Activated CD4-positive, alpha-beta T cell treated with anti-CD3 and anti-CD28 coated beads for 36 hours (primary cell): ENCODE data around the gene MAD2L2. TPM values are rescaled to one million over a fixed set of nuclear protein-coding genes. Genes with fewer than 3 reads are reported as not detected.

Experiments used
- ATAC-seq: fragments of 200-7000 bp; cut with Tn5 transposase; one replicate; pipeline ENCODE4 v1.10.0; 2021; ENCODE audit warnings: mild to moderate bottlenecking, moderate library complexity
- CTCF ChIA-PET: fragments of 350-600 bp; sonication (Branson Sonifier 250); formaldehyde crosslinking; loops from one replicate; lab custom pipeline; 2021; ENCODE audit warnings: antibody characterized with exemption; lab: Charles Lee
- POLR2A ChIA-PET: fragments of 350-600 bp; sonication (Branson Sonifier 250); formaldehyde crosslinking; loops from one replicate; lab custom pipeline; 2021; ENCODE audit warnings: antibody characterized with exemption, inconsistent platforms; lab: Charles Lee
- DNase-seq: peaks from one replicate; pipeline ENCODE4 v3.0.0-alpha.2; 2020
- H3K27ac Mint-ChIP-seq: one replicate; pipeline ENCODE4 v1.8.0; 2021; ENCODE audit warnings: mixed read lengths
- H3K27me3 Mint-ChIP-seq: one replicate; pipeline ENCODE4 v1.8.0; 2021; ENCODE audit warnings: mixed read lengths
- H3K36me3 Mint-ChIP-seq: one replicate; pipeline ENCODE4 v1.8.0; 2021; ENCODE audit warnings: low read depth, mixed read lengths
- H3K4me1 Mint-ChIP-seq: one replicate; pipeline ENCODE4 v1.8.0; 2021; ENCODE audit warnings: mixed read lengths
- H3K4me3 Mint-ChIP-seq: one replicate; pipeline ENCODE4 v1.8.0; 2021; ENCODE audit warnings: mild to moderate bottlenecking, moderate library complexity, mixed read lengths
- H3K9me3 Mint-ChIP-seq: one replicate; pipeline ENCODE4 v1.8.0; 2021; ENCODE audit warnings: low read depth, mixed read lengths
- intact Hi-C, 2 experiments: fragments of 100-400 bp; cut with DNase I in 1 of 2; cut with micrococcal nuclease in 1 of 2; formaldehyde crosslinking; loops; one replicate each; pipeline versions ENCODE4 v1.14.2 to v1.15.1; 2022 to 2024; cut with DNase I, micrococcal nuclease
- total RNA-seq, 2 experiments: library from RNA; stranded (reverse); gene quantifications; one replicate each; pipeline ENCODE4 v1.2.3, GENCODE V29; 2021

The MAD2L2 gene
- total RNA-seq, 2 experiments from 2014 or later, result 70.4 to 71.5 TPM

DNA sequence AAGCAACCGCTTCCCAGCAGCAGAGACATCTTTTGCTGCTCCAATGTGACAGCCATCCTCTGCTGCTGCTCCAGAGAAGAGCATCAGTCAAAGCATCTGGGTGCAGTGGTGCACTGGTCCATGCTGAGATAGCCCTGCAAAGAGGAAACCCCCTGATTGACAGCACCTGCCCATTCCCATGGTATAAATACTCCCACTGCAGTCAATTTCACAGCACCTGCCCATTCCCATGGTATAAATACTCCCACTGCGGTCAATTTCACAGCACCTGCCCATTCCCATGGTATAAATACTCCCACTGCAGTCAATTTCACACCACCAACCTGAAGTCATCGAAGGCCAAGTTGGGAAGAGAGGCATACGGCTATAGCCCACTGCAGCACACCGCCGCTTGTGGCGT is 52.2 kb downstream of the MAD2L2 start:
- ChIA-PET POLR2A (no interaction called here), CTCF (interaction anchor here (1.7 to 1.8 kb wide), 2 partner anchors 13 to 591 kb away, joined by 3 to 7 read pairs; no protein-coding TSS in a partner anchor)
- H3K9me3 Mint-ChIP-seq, result no peaks in the 10 kb centered on the region

DNA sequence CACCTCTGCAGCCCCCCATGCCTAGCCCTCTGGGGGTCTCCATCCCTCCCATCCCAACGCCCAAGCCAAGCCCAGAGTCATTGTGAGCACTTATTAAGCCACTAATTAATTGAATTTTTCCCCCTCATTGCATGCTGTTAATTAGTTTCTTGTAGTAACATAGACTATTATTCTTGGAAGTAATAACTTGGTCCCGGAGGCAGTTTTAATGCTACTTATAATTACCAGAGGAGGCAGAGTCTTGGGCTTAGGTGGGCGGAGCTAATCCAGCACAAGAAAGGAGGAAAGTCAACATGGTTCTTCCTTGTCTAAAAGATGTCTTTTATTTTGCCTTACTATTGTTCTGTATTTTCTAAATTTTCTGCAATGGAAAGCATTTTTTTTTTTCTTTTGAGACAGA is 54.4 kb downstream of the MAD2L2 start:
- ATAC-seq, result no peak
- Mint-ChIP-seq H3K27ac (no peak overlapping the region), H3K4me3 (no peak overlapping the region), H3K9me3 (no peaks in the 10 kb centered on the region), H3K36me3 (no peaks in the 10 kb centered on the region), H3K4me1 (no peaks in the 10 kb centered on the region), H3K27me3 (peaks cover 10% of the 10 kb centered on the region)
- POLR2A ChIA-PET, result interaction anchor here (0.7 kb wide), 1 partner anchor 897 kb away, joined by 8 read pairs; no protein-coding TSS in a partner anchor
- intact Hi-C loops, result no loop called here
- no peak for DNase-seq
- CTCF ChIA-PET, result interaction anchor here (1.5 kb wide), 1 partner anchor 15 kb away, joined by 6 read pairs; no protein-coding TSS in a partner anchor

More for the DNA sequence above, 52.2 kb downstream of the MAD2L2 start:
- intact Hi-C loops, result no loop called here
- no peak for DNase-seq
- Mint-ChIP-seq H3K27me3 (peaks cover 10% of the 10 kb centered on the region), H3K4me3 (no peak overlapping the region), H3K36me3 (no peaks in the 10 kb centered on the region), H3K4me1 (no peaks in the 10 kb centered on the region), H3K27ac (no peak overlapping the region)
- no peak for ATAC-seq

Other genes starting within 250 kb of the MAD2L2 start
- under 1 TPM; 0.55 to 0.58 TPM for gene DISP3, start 202.0 kb downstream of the MAD2L2 start, total RNA-seq
- gene FBXO2, start 26.7 kb downstream of the MAD2L2 start, total RNA-seq, result 1 to 10 TPM; 1.6 to 2.1 TPM
- gene FBXO44, start 26.3 kb downstream of the MAD2L2 start, total RNA-seq, result 10 to 100 TPM; 20.2 to 21.8 TPM
- gene FBXO6, start 16.9 kb downstream of the MAD2L2 start, total RNA-seq, result 10 to 100 TPM in 1 of 2 experiments, 1 to 10 TPM in 1; 10.0 to 12.0 TPM
- under 1 TPM; 0.02 to 0.04 TPM for gene DRAXIN, start 10.6 kb upstream of the MAD2L2 start, total RNA-seq
- 10 to 100 TPM; 13.2 to 13.3 TPM for gene AGTRAP, start 55.0 kb upstream of the MAD2L2 start, total RNA-seq
- gene C1orf167, start 81.0 kb upstream of the MAD2L2 start, total RNA-seq, result not detected
- 10 to 100 TPM; 11.2 to 11.6 TPM for gene MTHFR, start 124.8 kb upstream of the MAD2L2 start, total RNA-seq
- 1 to 10 TPM; 9.4 to 9.5 TPM for gene CLCN6, start 125.0 kb upstream of the MAD2L2 start, total RNA-seq
- not detected for gene NPPA, start 166.6 kb upstream of the MAD2L2 start, total RNA-seq
- gene NPPB, start 177.8 kb upstream of the MAD2L2 start, total RNA-seq, result not detected
- gene KIAA2013, start 245.3 kb upstream of the MAD2L2 start, total RNA-seq, result 10 to 100 TPM; 21.0 to 23.1 TPM